NCI-H345 treated with DMSO at 0.1 percent for 48 hours (cell line): ENCODE measurements around the gene RGS7.
"Not testable (repeated sequence)": the region's sequence is repeated elsewhere in the genome, so short reads cannot be mapped to it uniquely, and the experiment has no call there.

ENCODE experiments used
- DNase-seq: peaks from one replicate; lab custom pipeline; 2025; ENCODE audit not compliant: unreplicated experiment; lab: John Stamatoyannopoulos, UW

Gene RGS7

DNA sequence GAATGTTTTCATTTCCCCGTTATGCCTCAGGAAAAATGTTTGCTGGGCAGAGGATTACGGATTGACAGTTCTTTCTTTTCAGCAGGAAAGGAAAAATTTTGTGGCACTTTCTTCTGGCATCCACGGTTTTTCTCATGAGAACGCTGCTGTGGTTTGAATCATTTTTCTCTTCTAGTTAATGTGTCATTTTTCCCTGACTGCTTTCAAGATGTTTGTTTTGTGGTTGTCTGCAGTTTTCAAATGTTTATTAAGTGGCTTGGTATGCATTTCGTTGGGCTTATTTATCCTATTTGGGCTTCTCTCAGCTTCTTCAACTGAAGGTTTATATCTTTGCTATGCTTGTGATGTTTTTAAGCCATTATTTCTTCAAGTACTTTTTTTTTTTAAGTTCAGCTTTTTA is 359.0 kb downstream of the RGS7 start:
- no peak for DNase-seq

DNA sequence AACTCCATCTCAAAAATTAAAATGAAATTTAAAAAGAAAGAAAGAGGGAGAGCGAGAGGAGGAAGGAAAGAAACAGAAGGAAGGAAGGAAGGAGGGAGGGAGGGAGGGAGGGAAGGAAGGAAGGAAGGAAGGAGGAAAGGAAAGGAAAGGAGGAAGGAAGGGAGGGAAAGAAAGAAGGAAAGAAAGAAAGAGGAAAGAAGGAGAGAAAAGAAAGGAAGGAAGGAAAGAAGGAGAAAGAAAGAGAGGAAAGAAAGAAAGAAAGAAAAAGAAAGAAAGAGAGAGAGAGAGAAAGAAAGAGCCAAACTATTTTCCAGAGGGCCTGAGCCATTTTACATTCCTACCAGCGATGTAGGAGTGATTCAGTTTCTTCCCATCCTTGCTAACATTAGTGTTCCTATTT is 364.0 kb downstream of the RGS7 start:
- no peak for DNase-seq

DNA sequence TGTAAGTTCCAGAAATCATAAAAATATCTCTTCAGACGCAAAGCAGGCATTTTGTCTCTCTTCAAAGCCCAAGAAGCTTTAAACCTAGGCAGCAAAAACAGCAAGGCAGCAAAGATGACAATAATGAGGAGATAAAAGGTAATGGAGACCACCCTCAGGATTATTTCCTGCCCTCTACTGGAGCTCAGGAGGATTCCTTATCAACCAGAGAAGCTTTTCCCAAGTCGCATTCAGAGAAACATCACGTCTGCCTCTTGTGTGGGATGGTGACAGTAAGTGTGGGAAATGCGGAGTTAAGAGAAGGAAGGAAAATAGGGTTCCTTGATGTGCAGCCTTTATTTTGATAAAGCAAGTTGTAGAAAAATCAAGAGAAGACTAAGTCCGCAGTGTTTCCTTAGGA is 365.8 kb downstream of the RGS7 start:
- no peak for DNase-seq

DNA sequence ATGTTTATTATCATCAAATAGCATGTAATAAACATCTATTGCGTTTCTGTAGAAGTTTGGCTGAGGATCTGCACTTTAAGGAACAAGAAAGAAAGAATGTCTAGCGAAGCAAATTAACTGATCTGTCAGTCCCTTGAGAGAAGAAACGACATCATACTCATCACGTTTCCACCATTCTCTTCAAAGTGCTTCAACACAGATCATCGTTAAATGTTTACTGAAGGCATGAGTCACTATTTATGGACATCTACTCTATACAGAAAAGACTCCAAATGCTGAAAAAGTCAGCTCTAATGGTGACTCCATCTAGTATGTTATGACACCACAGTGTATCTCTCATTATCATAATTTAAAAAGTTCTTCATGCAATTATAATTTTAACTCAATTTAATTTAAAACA is 369.1 kb downstream of the RGS7 start:
- no peak for DNase-seq

DNA sequence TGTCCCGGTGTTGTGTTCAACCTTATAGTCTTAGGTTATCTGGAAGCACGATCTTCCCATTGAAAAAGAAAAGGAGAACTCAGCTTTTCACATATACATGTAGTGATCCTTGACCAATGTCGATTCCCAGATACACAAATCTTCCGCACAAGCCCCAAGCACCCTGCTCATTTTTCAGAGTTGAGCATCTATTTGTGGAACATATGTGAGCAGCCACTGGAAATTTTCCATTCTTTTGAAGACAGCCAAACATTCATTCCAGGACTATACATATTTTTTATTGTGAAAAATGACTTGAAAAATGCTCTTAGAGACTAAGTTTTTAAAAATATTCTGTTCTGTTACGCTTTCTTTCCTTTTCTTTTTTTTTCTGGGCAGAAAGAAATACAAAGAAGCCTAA is 371.9 kb downstream of the RGS7 start:
- DNase-seq, result no peak

DNA sequence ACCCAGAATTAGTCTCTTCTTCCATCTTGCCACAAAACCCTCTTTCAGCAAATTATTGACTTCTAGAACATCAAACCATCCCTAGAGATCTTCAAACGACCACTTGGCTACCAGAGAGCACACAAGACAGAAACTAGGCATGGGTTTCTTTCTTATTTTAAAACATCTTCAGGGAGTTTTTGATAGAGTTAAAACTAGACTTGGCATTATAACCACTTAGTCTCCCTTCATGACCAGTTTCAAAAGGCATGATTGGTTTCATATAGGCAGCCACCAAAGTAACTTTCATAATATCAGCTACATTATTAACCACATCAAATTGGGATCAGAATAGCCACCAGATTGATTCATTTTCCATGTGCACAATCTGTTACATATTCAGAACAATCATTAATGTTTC is 376.7 kb downstream of the RGS7 start:
- DNase-seq, result no peak

DNA sequence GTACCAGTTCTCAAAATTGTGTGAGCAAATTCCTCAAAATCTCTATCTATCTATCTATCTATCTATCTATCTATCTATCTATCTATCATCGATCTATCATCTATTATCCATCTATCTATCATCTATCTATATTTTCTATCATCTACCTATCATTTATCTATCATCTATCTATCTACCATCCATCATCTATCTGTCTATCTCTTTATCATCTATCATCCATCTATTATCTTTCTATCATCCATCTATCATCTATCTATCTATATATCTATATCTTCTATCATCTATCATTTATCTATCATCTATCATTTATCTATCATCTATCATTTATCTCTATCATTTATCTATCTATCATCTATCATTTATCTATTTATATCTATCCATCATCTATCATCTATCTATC is 380.3 kb downstream of the RGS7 start:
- no peak for DNase-seq

DNA sequence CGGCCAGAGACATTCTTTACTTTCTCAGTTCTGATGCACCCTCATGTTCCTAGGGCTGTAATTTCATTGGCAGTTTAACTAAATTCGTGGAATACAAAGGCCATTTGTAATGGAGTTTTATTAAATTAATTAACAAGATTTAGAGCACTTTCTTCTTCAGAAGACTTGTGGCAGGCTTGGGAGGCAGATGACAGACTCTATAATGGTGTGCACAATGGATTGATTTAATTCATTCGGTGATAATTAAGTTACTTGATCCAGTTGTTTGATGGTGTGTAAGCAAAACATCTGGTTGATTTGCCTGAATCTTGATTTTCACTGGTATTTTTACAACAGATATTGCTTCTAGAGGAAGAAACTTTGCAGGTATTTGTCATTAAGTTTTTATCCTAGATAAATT is 383.1 kb downstream of the RGS7 start:
- DNase-seq, result no peak

DNA sequence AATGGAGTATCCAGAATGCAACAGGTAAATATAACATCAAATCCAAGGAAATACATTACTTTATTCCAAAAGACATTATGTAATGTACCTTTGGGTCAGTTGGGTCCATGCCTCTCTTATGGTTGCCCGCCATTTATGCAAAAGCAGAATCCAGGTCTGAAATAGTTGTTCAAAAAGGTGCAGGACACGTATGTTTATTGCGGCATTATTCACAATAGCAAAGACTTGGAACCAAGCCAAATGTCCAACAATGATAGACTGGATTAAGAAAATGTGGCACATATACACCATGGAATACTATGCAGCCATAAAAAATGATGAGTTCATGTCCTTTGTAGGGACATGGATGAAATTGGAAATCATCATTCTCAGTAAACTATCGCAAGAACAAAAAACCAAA is 384.9 kb downstream of the RGS7 start:
- not testable (repeated sequence) for DNase-seq

DNA sequence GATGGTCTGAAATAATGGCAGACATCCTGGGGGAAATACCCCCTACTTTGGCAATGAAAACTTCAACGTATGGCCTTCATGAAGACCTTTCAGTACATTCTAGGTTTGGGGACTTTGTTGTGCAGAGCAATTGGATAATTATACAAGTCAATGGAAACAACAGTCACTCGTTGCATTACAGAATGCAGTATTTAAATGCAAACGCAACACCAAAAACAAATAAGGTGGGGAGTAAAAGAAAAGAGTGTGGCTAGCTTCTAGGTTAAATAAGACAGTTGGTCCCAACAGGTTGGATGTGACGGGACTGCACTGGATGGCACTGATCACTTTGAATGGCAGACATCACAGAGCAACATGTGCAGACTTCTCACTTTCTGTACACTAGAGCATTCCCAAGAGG is 386.8 kb downstream of the RGS7 start:
- no peak for DNase-seq

DNA sequence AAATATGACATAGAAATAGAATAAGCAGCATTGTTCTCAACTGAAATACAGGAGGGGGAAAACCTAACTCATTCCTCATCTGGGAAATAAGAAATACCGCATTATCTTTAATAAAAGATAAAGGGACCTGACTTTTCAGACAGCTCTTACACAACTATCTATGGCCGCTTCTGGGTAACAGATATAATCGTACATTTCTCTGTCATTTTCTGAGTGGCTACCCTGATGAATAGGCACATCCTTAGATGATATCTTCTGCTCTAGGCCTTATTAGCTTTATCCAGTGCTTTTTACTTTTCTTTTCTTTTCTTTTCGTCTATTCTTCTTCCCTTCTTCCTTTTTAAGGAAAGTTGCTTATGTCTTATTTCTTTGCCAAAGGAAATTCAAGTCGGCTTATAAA is 388.1 kb downstream of the RGS7 start:
- no peak for DNase-seq

DNA sequence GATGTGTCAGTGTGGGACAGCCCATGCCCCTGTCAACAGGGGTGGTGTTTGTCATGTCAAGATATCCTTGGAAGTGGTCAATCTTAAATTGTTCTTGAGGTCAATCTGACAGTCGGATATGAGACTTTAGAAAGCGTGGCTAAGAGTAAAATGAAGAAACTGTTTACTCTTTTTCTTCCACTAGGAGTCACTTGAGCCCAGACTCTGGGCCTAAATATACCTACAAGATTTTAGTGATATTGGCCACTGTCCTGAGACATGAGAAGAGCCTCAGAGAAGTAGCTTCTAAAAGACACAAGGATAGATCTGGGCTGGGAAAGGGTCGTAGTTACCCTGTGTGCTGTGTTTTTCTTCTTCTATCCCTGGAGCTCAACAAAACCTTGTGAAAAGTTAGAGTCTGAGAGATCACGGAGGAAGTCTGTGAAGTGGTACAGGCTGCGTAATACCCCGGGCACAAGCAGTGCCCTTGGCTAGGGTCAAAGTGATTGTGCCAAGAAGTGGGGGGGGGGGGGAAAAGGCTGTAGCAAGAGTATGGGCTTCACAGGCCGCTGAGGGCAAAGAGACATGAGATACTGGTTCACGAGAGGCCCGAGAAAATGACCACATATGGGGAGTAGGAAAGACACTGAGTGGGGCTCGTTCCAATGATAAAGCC is 389.8 kb downstream of the RGS7 start:
- no peak for DNase-seq

DNA sequence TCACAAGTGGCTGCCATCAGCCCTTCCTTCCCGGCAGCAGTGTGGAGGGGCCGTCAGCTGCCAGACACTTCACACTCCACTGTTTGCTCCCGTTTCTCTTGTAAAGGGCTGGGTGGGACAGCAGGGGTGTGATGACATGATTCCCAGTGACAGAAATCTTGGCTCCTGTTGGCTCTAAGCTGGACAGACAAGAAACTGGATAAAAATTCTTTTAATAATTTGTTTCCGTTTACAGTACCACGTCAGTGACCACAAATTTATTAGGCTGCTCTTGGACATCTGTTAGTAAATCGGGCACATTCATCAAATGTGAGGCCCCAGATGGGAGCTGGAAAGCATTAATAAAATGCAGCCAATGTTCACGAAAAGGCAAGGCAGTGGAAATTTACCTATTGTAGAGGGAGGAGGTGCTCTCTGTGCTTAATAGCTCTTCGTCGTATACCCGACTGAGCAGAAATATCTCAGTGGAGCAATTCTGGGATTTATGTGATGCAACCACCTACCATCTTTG is 391.4 kb downstream of the RGS7 start:
- DNase-seq, result no peak

DNA sequence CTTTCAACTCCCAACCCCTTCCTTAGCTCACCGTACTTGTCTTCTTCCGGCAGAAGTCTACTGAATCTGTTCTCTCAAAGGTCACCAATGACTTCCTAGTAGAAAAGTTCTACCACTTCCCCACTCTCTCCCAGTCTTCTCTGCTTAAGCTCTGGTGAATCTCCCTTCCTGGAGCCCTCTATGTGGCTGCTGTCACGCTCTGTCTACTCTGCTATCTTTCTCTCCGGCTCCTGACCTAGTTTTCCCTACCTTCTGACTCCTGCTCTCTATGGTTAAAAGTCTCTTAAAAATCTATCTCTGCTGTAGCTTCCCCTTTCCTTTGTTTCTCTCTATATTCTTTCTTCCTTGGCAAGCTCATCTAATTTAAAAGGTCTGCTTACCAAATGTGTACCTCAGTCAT is 394.9 kb downstream of the RGS7 start:
- no peak for DNase-seq

DNA sequence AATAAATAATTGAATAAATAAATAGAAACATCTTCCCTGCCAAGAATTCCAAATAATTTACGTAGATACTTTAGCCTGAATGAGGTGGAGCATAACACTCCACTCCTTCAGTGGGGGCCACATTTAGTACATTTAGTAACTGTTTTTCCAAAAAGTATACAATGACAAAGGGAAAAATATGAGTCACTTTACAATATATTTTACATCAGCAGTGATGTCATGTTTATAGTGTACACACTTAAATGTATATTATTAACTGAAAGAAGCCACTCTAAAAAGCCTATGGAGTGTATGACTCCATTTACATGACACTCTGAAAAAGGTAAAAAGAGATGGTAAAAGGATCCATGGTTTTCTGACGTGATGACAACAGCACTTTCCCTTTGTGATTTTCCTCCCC is 400.6 kb downstream of the RGS7 start:
- no peak for DNase-seq

DNA sequence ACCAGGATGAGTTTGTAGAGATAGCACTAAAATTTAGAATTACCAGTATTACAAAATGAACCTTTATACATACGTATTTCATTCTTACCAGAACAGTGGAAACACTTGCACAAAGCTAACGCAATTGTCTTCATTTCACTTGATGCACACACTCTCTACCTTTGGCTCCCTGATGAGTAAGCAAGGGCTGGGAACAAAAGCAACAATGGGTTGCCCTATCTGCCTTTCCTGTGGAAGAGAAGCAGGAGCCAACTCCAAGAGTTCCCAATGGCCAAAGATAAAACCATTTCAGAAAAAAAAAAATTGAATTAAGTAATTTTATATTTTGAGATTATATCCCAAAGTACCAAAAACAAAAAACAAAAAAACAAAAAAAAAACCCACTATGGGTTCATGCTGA is 401.0 kb downstream of the RGS7 start:
- DNase-seq, result no peak

DNA sequence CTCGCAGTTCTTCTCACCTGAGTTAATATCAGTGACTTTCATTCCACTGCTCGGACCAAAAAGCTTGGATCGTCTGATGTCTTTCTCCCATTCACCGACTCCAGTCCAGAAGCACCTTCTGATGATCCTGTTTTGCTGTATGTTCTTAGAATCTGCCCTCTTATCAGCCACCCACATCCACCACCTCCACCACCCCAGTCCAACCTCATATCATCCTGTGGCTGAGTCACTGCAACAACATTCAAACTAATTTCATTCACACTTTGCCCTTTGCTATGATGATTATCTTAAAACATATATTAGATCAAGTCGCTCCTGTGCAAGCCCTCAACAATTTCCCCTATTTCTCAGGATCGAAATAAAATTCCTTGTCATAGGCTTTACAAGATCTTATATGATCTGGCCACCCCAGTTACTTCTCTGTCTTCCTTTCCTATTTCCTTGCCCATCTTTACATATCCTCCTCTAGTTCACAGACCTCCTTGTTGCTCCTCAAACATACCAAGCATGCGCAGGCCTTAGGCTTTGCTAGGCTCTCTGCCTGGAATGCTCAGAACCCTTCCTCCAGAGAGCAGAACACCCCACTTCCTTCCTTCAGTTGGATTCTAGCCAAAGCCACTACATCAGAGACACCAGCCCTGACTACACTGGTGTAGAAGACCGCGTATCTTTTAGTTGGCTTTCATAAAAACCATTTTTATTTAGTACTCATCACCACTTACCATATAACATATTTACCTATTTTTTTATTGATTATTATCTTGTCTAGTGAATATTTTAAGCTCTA is 409.4 kb downstream of the RGS7 start:
- no peak for DNase-seq

DNA sequence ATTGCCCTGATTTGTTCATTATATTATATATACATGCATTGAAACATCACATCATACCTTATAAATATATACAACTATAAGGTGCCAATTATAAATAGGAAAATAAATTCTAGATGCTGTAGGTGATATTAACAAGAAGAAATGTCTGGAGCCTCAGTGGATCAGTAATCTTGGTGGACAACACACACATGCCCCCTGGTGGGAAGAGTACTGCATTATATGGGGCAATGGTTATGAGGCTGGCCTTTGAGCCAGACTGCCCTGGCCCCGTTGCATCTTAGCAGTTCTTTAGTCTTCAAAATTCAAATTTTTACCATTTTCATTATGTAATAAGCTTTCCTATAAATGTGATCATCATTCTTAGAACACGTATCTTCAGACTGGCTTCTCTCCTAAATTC is 410.1 kb downstream of the RGS7 start:
- DNase-seq, result no peak

DNA sequence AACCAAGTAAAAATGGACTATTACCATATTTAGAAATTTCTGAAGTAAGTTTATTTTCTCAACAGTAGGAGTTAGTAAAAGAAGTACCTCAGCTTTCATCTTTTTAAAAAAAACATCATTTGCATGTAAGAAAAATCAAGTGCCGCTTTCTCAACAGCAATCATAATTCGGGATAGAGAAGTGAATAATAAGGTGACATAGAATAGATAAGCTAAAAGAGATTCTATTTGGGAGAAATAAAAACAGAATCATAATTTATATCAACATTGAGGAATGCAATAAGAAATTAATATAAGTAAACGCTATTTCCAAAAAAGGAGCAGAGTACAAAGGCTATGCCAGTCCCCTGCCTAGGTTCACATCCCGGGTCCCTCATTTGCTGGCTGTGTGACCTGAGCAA is 414.1 kb downstream of the RGS7 start:
- no peak for DNase-seq

DNA sequence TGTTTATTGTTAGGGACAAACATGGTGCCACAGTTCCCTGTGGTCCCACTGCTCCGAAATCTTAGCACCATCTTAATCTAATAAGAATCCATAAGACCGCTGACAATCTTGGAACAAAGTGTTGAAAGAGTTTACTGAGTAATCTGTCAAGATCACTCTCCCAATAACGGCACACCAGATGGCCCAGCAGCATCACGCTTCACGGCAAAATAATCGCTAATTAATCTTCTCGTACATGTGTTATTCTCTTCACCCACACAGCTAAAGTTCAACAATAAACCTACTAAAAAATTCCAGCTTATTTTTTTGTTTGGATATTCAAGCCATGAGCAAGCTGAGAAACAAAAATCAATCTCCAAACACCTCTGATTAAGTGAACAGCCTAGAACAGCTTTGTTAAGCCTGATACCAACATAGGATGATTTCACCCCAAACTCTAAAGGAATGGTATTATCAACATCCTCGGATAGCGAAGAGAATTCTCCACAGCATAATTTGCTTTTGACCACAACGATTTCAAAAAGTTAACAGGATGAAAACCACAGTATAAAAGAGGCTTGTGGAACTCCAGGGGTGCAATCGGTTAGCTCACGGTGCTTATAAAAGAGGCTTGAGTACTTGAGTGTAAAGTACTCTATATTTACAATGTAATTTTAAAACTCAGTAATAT is 415.2 kb downstream of the RGS7 start:
- DNase-seq, result no peak

DNA sequence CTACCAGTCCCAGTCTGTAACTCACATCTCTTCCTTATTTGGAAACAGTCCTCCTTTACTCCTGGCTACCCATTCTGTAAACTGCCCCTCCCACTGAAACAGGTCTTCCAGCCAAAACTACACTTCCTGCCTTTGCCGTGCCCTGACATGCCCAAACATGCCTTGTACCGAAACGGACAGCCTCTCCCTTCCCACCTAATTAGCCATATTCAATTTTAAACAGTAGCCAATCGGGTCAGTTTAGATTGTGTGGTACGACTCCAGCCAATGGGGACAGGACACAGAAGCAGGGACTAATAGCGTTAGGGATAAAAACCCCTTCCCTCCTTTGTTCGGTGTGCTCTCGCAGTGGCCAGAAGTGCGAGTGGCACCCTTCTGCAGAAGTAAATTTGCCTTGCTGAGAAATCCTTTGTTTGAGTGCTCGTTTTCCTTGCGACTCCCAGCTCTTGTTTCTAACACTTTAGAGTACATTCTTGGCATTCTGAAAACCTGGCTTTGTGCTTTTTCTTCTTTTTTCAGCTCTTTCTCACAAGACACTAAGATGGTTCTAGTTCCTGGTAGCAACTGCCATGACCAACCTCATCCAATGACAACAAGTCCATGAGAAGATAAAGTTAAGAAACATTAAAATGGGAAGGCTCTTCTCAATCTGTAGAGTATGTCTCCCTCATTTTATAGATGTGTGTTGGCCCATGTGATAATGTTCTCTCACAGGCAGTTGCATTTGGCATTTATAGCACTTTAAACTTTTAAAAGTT is 419.9 kb downstream of the RGS7 start:
- no peak for DNase-seq
